Trophoblast cell (in vitro differentiated cells and primary cell): ENCODE results near the gene UFC1.
A peak's percentile ranks its signal among the peaks of the same experiment; 100 is the strongest.

Source experiments
- DNase-seq, 2 donors: peaks; one replicate each; pipeline ENCODE4 v3.0.0-alpha.2; 2016
- H2AFZ ChIP-seq: 2 replicates; pipeline ENCODE4 v1.6.1; 2013; ENCODE audit warnings: low read length, moderate library complexity, mild to moderate bottlenecking; ENCODE audit not compliant: insufficient read depth, poor library complexity
- H2AK5ac ChIP-seq: 2 replicates; pipeline ENCODE4 v1.6.1; 2013; ENCODE audit warnings: mild to moderate bottlenecking, low read length
- H2BK120ac ChIP-seq: 2 replicates; pipeline ENCODE4 v1.6.1; 2013; ENCODE audit warnings: low read length, mild to moderate bottlenecking, moderate library complexity; ENCODE audit not compliant: insufficient read depth, poor library complexity
- H2BK12ac ChIP-seq: 2 replicates; pipeline ENCODE4 v1.6.1; 2013; ENCODE audit warnings: mild to moderate bottlenecking, low read length, moderate library complexity
- H2BK5ac ChIP-seq: 2 replicates; pipeline ENCODE4 v1.6.1; 2013; ENCODE audit warnings: low read length, low read depth, moderate library complexity, mild to moderate bottlenecking; ENCODE audit not compliant: poor library complexity
- H3K14ac ChIP-seq: 2 replicates; pipeline ENCODE4 v1.6.1; 2013; ENCODE audit warnings: mild to moderate bottlenecking, low read length
- H3K18ac ChIP-seq: 2 replicates; pipeline ENCODE4 v1.6.1; 2013; ENCODE audit warnings: mild to moderate bottlenecking, low read length
- H3K23ac ChIP-seq: 2 replicates; pipeline ENCODE4 v1.6.1; 2013; ENCODE audit warnings: low read length
- H3K27ac ChIP-seq: 2 replicates; pipeline ENCODE4 v1.5.1; 2013; ENCODE audit warnings: low read depth, mild to moderate bottlenecking, inconsistent platforms, low read length, moderate library complexity
- H3K27me3 ChIP-seq: 2 replicates; pipeline ENCODE4 v1.6.1; 2013; ENCODE audit warnings: inconsistent platforms, mild to moderate bottlenecking, low read length, moderate library complexity; ENCODE audit not compliant: insufficient read depth
- H3K36me3 ChIP-seq, 2 experiments: 1 replicate in 1 of 2; 2 replicates in 1 of 2; pipeline ENCODE4 v1.6.1; 2013; ENCODE audit warnings: low read length in 2 of 2, mild to moderate bottlenecking in 2 of 2, moderate library complexity in 1 of 2; ENCODE audit not compliant: insufficient read depth in 2 of 2, control insufficient read depth in 1 of 2
- H3K4ac ChIP-seq: 2 replicates; pipeline ENCODE4 v1.6.1; 2013; ENCODE audit warnings: low read depth, mild to moderate bottlenecking, low read length, moderate library complexity
- H3K4me1 ChIP-seq, 2 experiments: 1 replicate in 1 of 2; 2 replicates in 1 of 2; pipeline ENCODE4 v1.6.1; 2013; ENCODE audit warnings: low read length in 2 of 2, mild to moderate bottlenecking in 2 of 2, moderate library complexity in 1 of 2; ENCODE audit not compliant: insufficient read depth in 2 of 2, control insufficient read depth in 1 of 2
- H3K4me2 ChIP-seq: 2 replicates; pipeline ENCODE4 v1.6.1; 2013; ENCODE audit warnings: inconsistent platforms, mild to moderate bottlenecking, low read length, moderate library complexity
- H3K4me3 ChIP-seq: 2 replicates; pipeline ENCODE4 v1.5.1; 2013; ENCODE audit warnings: mild to moderate bottlenecking, low read depth, low read length, inconsistent platforms
- H3K79me1 ChIP-seq: one replicate; pipeline ENCODE4 v1.6.1; 2013; ENCODE audit warnings: low read length
- H3K79me2 ChIP-seq: 2 replicates; pipeline ENCODE4 v1.6.1; 2013; ENCODE audit warnings: low read length, mild to moderate bottlenecking; ENCODE audit not compliant: control insufficient read depth, insufficient read depth, poor library complexity
- H3K9ac ChIP-seq: 2 replicates; pipeline ENCODE4 v1.6.1; 2013; ENCODE audit warnings: mild to moderate bottlenecking, low read length
- H3K9me3 ChIP-seq: 2 replicates; pipeline ENCODE4 v1.6.1; 2013; ENCODE audit warnings: low read depth, mild to moderate bottlenecking, control low read depth, inconsistent platforms, low read length; ENCODE audit not compliant: insufficient read depth
- H4K12ac ChIP-seq: 2 replicates; pipeline ENCODE4 v1.6.1; 2013; ENCODE audit warnings: low read depth, mild to moderate bottlenecking, low read length, moderate library complexity
- H4K8ac ChIP-seq: 2 replicates; pipeline ENCODE4 v1.6.1; 2013; ENCODE audit warnings: low read depth, mild to moderate bottlenecking, low read length, moderate library complexity
- H4K91ac ChIP-seq: one replicate; pipeline ENCODE4 v1.6.1; 2013; ENCODE audit warnings: low read depth, mild to moderate bottlenecking, low read length, moderate library complexity
- WGBS: extraction: QIAGEN DNeasy Blood & Tissue Kit; methylation state at CpG from one replicate; pipeline ENCODE4 v1.1.7; 2013; ENCODE audit warnings: missing lambda C conversion rate; ENCODE audit not compliant: insufficient read length, insufficient coverage; ENCODE audit errors: extremely low coverage; 5-methylcytosine and 5-hydroxymethylcytosine counted together

Gene UFC1

GRCh38 chr1:161166669-161167548, 13.1 kb downstream of the UFC1 start:
- peak in 1 of 2 donors; percentile 16 for DNase-seq
- peak overlapping the region; percentile 70 for H2AFZ ChIP-seq
- peaks cover 8 to 9% of the 10 kb centered on the region in 2 experiments for H3K4me1 ChIP-seq
- peaks cover 2% of the 10 kb centered on the region for H3K9me3 ChIP-seq
- no peak overlapping the region for H2BK120ac ChIP-seq
- H2BK12ac ChIP-seq = no peak overlapping the region
- peak overlapping the region; percentile 19 for H3K18ac ChIP-seq
- H3K79me2 ChIP-seq = no peaks in the 10 kb centered on the region
- H3K4ac ChIP-seq = no peak overlapping the region
- H4K91ac ChIP-seq = peak overlapping the region; percentile 16
- no CpG with 5 or more reads among the region's 33 CpGs for WGBS
- no peak overlapping the region for H2BK5ac ChIP-seq
- peaks cover 27 to 44% of the 10 kb centered on the region in 2 experiments for H3K36me3 ChIP-seq
- peak overlapping the region; percentile 97 for H3K4me2 ChIP-seq
- H3K27ac ChIP-seq = peak overlapping the region; percentile 7
- H3K27me3 ChIP-seq = no peaks in the 10 kb centered on the region
- H3K79me1 ChIP-seq = no peaks in the 10 kb centered on the region
- H3K4me3 ChIP-seq = peak overlapping the region; percentile 85
- H3K23ac ChIP-seq = no peak overlapping the region
- peak overlapping the region; percentile 23 for H2AK5ac ChIP-seq
- H4K8ac ChIP-seq = peak overlapping the region; percentile 78
- peak overlapping the region; percentile 65 for H3K14ac ChIP-seq
- H3K9ac ChIP-seq = peak overlapping the region; percentile 84
- peak overlapping the region; percentile 34 for H4K12ac ChIP-seq

GRCh38 chr1:161168906-161169305, 15.1 kb downstream of the UFC1 start:
- no peaks in the 10 kb centered on the region for H3K79me1 ChIP-seq
- no peak overlapping the region for H2AK5ac ChIP-seq
- WGBS = no CpG with 5 or more reads among the region's 9 CpGs
- peaks cover 37 to 47% of the 10 kb centered on the region in 2 experiments for H3K36me3 ChIP-seq
- H3K4me2 ChIP-seq = no peak overlapping the region
- H3K18ac ChIP-seq = no peak overlapping the region
- no peaks in the 10 kb centered on the region for H3K27me3 ChIP-seq
- no peak for DNase-seq
- H3K4me1 ChIP-seq = peaks cover 8 to 9% of the 10 kb centered on the region in 2 experiments
- H3K14ac ChIP-seq = no peak overlapping the region
- no peak overlapping the region for H3K4ac ChIP-seq
- H4K91ac ChIP-seq = no peak overlapping the region
- no peak overlapping the region for H2BK120ac ChIP-seq
- H3K4me3 ChIP-seq = no peak overlapping the region
- H3K23ac ChIP-seq = no peak overlapping the region
- H3K79me2 ChIP-seq = no peaks in the 10 kb centered on the region
- no peak overlapping the region for H3K27ac ChIP-seq
- no peak overlapping the region for H4K8ac ChIP-seq
- H4K12ac ChIP-seq = no peak overlapping the region
- H3K9me3 ChIP-seq = peaks cover 2% of the 10 kb centered on the region
- H2BK12ac ChIP-seq = no peak overlapping the region
- H3K9ac ChIP-seq = no peak overlapping the region
- no peak overlapping the region for H2BK5ac ChIP-seq
- no peak overlapping the region for H2AFZ ChIP-seq

GRCh38 chr1:161171191-161171590, 17.4 kb downstream of the UFC1 start:
- Histone ChIP-seq H3K14ac (no peak overlapping the region), H3K18ac (no peak overlapping the region), H3K23ac (no peak overlapping the region), H3K36me3 (peaks cover 38 to 51% of the 10 kb centered on the region in 2 experiments), H3K9me3 (peaks cover 2% of the 10 kb centered on the region), H4K12ac (no peak overlapping the region), H3K27ac (no peak overlapping the region), H3K79me1 (no peaks in the 10 kb centered on the region), H3K4me1 (peaks cover 5 to 6% of the 10 kb centered on the region in 2 experiments), H2BK5ac (no peak overlapping the region), H2AK5ac (no peak overlapping the region), H3K4me2 (no peak overlapping the region), H3K9ac (no peak overlapping the region), H3K4ac (no peak overlapping the region), H4K91ac (no peak overlapping the region), H2BK120ac (no peak overlapping the region), H2BK12ac (no peak overlapping the region), H2AFZ (no peak overlapping the region), H3K4me3 (no peak overlapping the region), H3K27me3 (no peaks in the 10 kb centered on the region), H4K8ac (no peak overlapping the region), H3K79me2 (no peaks in the 10 kb centered on the region)
- no CpG with 5 or more reads among the region's 5 CpGs for WGBS
- DNase-seq = no peak

- no peaks in the 10 kb centered on the region for H3K79me1 ChIP-seq
- no peak for DNase-seq
- H2AFZ ChIP-seq = no peak overlapping the region
- no peak overlapping the region for H3K4me3 ChIP-seq
- H3K4me1 ChIP-seq = peaks cover 9 to 10% of the 10 kb centered on the region in 2 experiments
- peaks cover 38 to 51% of the 10 kb centered on the region in 2 experiments for H3K36me3 ChIP-seq
- no peak overlapping the region for H3K27ac ChIP-seq
- H3K14ac ChIP-seq = no peak overlapping the region
- no peak overlapping the region for H4K8ac ChIP-seq
- no peak overlapping the region for H3K18ac ChIP-seq
- no peak overlapping the region for H2BK5ac ChIP-seq
- no CpG with 5 or more reads among the region's 12 CpGs for WGBS
- no peak overlapping the region for H2BK12ac ChIP-seq
- no peak overlapping the region for H4K12ac ChIP-seq
- no peak overlapping the region for H2BK120ac ChIP-seq
- H3K4ac ChIP-seq = no peak overlapping the region
- no peak overlapping the region for H4K91ac ChIP-seq
- H3K9ac ChIP-seq = no peak overlapping the region
- H3K9me3 ChIP-seq = peaks cover 2% of the 10 kb centered on the region
- H2AK5ac ChIP-seq = no peak overlapping the region
- peaks cover 2% of the 10 kb centered on the region for H3K79me2 ChIP-seq
- no peak overlapping the region for H3K4me2 ChIP-seq
- no peak overlapping the region for H3K23ac ChIP-seq
- H3K27me3 ChIP-seq = no peaks in the 10 kb centered on the region
Observed at GRCh38 chr1:161171696-161172095, 17.9 kb downstream of the UFC1 start.
